ENCODE results near the gene SDR42E1.

The SDR42E1 gene

GRCh38 chr16:82020051-82020450 lies 8.8 kb upstream of the SDR42E1 start:
- in situ Hi-C loops (cut with MboI; ENCODE audit: low sequenced_read_pairs, unreplicated experiment), result no loop called here
- TF ChIP-seq, protein P1, sequence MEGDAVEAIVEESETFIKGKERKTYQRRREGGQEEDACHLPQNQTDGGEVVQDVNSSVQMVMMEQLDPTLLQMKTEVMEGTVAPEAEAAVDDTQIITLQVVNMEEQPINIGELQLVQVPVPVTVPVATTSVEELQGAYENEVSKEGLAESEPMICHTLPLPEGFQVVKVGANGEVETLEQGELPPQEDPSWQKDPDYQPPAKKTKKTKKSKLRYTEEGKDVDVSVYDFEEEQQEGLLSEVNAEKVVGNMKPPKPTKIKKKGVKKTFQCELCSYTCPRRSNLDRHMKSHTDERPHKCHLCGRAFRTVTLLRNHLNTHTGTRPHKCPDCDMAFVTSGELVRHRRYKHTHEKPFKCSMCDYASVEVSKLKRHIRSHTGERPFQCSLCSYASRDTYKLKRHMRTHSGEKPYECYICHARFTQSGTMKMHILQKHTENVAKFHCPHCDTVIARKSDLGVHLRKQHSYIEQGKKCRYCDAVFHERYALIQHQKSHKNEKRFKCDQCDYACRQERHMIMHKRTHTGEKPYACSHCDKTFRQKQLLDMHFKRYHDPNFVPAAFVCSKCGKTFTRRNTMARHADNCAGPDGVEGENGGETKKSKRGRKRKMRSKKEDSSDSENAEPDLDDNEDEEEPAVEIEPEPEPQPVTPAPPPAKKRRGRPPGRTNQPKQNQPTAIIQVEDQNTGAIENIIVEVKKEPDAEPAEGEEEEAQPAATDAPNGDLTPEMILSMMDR (IDR thresholded peaks at IDR 0.05; ENCODE audit: borderline replicate concordance, control extremely low read depth, extremely low read depth, insufficient read depth, missing control alignments), result no peak

DNA sequence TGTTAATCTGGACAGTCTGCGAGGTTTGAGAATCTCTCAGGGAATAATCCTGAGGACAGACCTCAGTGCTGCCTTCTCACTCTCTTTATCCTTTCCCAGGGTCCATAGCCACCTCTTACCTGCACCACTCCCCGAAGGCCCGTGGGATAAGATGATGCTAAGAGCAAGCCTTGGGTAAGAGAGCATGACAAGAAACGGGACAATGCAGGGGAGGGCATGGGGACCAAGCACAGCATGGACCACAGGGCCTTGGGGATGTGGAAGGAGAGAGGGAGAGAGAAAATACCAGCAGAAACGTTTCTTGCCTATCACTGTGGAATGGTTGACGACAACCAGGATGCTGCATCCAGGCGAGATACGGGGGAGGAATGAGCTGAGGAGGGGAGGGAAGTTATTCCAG lies 8.3 kb upstream of the SDR42E1 start:
- in situ Hi-C loops (cut with MboI; ENCODE audit: low sequenced_read_pairs, unreplicated experiment), result no loop called here
- no peak for DNase-seq (ENCODE audit: low spot score)
- TF ChIP-seq, protein P1 (IDR thresholded peaks at IDR 0.05; ENCODE audit: borderline replicate concordance, control extremely low read depth, extremely low read depth, insufficient read depth, missing control alignments), result no peak

More at GRCh38 chr16:82020051-82020450, 8.8 kb upstream of the SDR42E1 start:
- DNase-seq (ENCODE audit: low spot score), result no peak

DNA sequence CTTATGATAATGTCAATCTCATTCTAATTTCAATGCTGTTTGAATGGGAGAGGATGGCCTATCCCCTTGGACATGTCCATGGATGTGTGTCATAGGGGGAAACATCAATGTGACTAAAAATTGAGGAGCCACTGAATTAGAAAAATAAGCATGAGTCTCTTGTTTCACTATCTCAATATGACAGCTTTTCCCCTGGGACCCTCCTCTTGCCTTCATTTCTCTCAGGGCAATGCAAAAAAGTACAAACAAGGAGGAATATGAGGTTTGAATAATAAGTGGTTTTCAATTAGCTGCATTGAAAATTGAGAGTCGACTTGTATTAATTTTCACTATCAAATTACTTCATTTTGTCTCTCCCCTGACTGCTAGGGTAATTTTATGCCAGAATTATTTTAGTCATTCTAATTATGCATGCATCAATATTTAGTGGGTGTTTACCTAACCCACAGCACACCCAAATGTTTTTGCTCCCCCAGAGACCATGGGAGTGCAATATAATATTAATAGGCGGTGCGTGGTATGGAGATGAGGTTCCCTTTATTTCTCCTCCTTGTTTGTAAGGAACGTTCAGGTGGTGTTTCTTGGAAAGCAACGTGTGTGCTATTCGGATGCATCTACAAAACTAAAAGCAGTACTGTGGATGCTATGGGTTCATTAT lies 6.8 kb upstream of the SDR42E1 start:
- in situ Hi-C loops (cut with MboI; ENCODE audit: low sequenced_read_pairs, unreplicated experiment), result no loop called here
- TF ChIP-seq, protein P1 (IDR thresholded peaks at IDR 0.05; ENCODE audit: borderline replicate concordance, control extremely low read depth, extremely low read depth, insufficient read depth, missing control alignments), result no peak
- no peak for DNase-seq (ENCODE audit: low spot score)

- in situ Hi-C loops (cut with MboI; ENCODE audit: low sequenced_read_pairs, unreplicated experiment), result no loop called here
- DNase-seq (ENCODE audit: low spot score), result no peak
- TF ChIP-seq, protein P1 (IDR thresholded peaks at IDR 0.05; ENCODE audit: borderline replicate concordance, control extremely low read depth, extremely low read depth, insufficient read depth, missing control alignments), result no peak
Observed at GRCh38 chr16:82016964-82017363, 5.7 kb upstream of the SDR42E1 start.

GRCh38 chr16:82016263-82016662 lies 5.0 kb upstream of the SDR42E1 start:
- DNase-seq (ENCODE audit: low spot score), result no peak
- TF ChIP-seq, protein P1 (IDR thresholded peaks at IDR 0.05; ENCODE audit: borderline replicate concordance, control extremely low read depth, extremely low read depth, insufficient read depth, missing control alignments), result no peak
- in situ Hi-C loops (cut with MboI; ENCODE audit: low sequenced_read_pairs, unreplicated experiment), result no loop called here

- TF ChIP-seq, protein P1 (IDR thresholded peaks at IDR 0.05; ENCODE audit: borderline replicate concordance, control extremely low read depth, extremely low read depth, insufficient read depth, missing control alignments), result no peak
- in situ Hi-C loops (cut with MboI; ENCODE audit: low sequenced_read_pairs, unreplicated experiment), result no loop called here
- DNase-seq (ENCODE audit: low spot score), result no peak
Observed at GRCh38 chr16:82013139-82013538, 1.9 kb upstream of the SDR42E1 start.
